GM12878 (cell line): ENCODE results near the gene GET3. TPM values are rescaled to one million over a fixed set of nuclear protein-coding genes. Genes with fewer than 3 reads are reported as not detected.

Experiments
- BACH1 ChIP-seq: fragments of 450-650 bp; IDR thresholded peaks from 2 replicates; pipeline ENCODE4 v1.6.1; 2017; ENCODE audit warnings: mild to moderate bottlenecking, borderline replicate concordance
- CHD2 ChIP-seq: IDR thresholded peaks from 2 replicates; pipeline ENCODE4 v1.6.1; 2011; ENCODE audit warnings: low read depth, low read length, improper control_type of control experiment, borderline replicate concordance
- CHD4 ChIP-seq: fragments of 200-600 bp; sonication (generic); IDR thresholded peaks from 2 replicates; pipeline ENCODE4 v1.6.1; 2016; ENCODE audit warnings: mild to moderate bottlenecking
- FOXK2 ChIP-seq: fragments of 450-650 bp; IDR thresholded peaks from 2 replicates; pipeline ENCODE4 v1.6.1; 2017; ENCODE audit warnings: mild to moderate bottlenecking, moderate library complexity
- GATAD2B ChIP-seq: fragments of 450-650 bp; conservative IDR thresholded peaks from 2 replicates; pipeline ENCODE4 v1.6.1; 2017; ENCODE audit warnings: low read depth, mild to moderate bottlenecking, moderate library complexity
- HCFC1 ChIP-seq: fragments of 150-350 bp; IDR thresholded peaks from 2 replicates; pipeline ENCODE4 v1.6.1; 2014; ENCODE audit warnings: low read length
- IKZF1 ChIP-seq: fragments of 450-650 bp; conservative IDR thresholded peaks from 2 replicates; pipeline ENCODE4 v1.6.1; 2017; ENCODE audit warnings: antibody characterized with exemption, mild to moderate bottlenecking
- IKZF2 ChIP-seq, 2 experiments: fragments of 450-650 bp; IDR thresholded peaks; 2 replicates each; pipeline ENCODE4 v1.6.1; 2017; ENCODE audit warnings: mild to moderate bottlenecking in 2 of 2, moderate library complexity in 2 of 2
- KLF5 ChIP-seq: fragments of 450-650 bp; IDR thresholded peaks from 2 replicates; pipeline ENCODE4 v1.6.1; 2014; ENCODE audit warnings: mild to moderate bottlenecking; ENCODE audit not compliant: partially characterized antibody
- MEF2B ChIP-seq: fragments of 450-650 bp; IDR thresholded peaks from 2 replicates; pipeline ENCODE4 v1.6.1; 2018; ENCODE audit warnings: mild to moderate bottlenecking, moderate library complexity; ENCODE audit not compliant: partially characterized antibody, poor library complexity, severe bottlenecking
- MYB ChIP-seq: fragments of 150-350 bp; IDR thresholded peaks from 2 replicates; pipeline ENCODE4 v1.6.1; 2014; ENCODE audit warnings: mild to moderate bottlenecking, low read depth, low read length, borderline replicate concordance
- NR2C2 ChIP-seq: IDR thresholded peaks from 2 replicates; pipeline ENCODE4 v1.6.1; 2011; ENCODE audit warnings: borderline replicate concordance, low read depth; ENCODE audit not compliant: control insufficient read depth, insufficient read length
- NR2F1 ChIP-seq: fragments of 450-650 bp; conservative IDR thresholded peaks from 2 replicates; pipeline ENCODE4 v1.6.1; 2017; ENCODE audit warnings: mild to moderate bottlenecking
- NRF1 ChIP-seq: conservative IDR thresholded peaks from 2 replicates; pipeline ENCODE4 v1.6.1; 2011; ENCODE audit warnings: mild to moderate bottlenecking, low read depth, low read length, improper control_type of control experiment
- POLR2A ChIP-seq: IDR thresholded peaks from 2 replicates; pipeline ENCODE4 v1.6.1; 2011; ENCODE audit warnings: low read depth, mild to moderate bottlenecking, low read length
- POLR2AphosphoS5 ChIP-seq: IDR thresholded peaks from 2 replicates; pipeline ENCODE4 v1.6.1; 2011; ENCODE audit warnings: mild to moderate bottlenecking, low read length, inconsistent platforms
- WRNIP1 ChIP-seq: IDR thresholded peaks from 2 replicates; pipeline ENCODE4 v1.6.1; 2011; ENCODE audit warnings: low read depth, low read length, improper control_type of control experiment, borderline replicate concordance
- YY1 ChIP-seq: IDR thresholded peaks from 2 replicates; pipeline ENCODE4 v1.6.1; 2011; ENCODE audit warnings: low read depth, mild to moderate bottlenecking, low read length
- ZNF207 ChIP-seq: fragments of 450-650 bp; IDR thresholded peaks from 2 replicates; pipeline ENCODE4 v1.6.1; 2014; ENCODE audit warnings: antibody characterized with exemption, mild to moderate bottlenecking, borderline replicate concordance
- polyA plus RNA-seq, 11 experiments: library from polyadenylated mRNA; depleted of rRNA in 4 of 11; unstranded in 6 of 11; stranded (reverse) in 5 of 11; fragments of >200 nt; fragmentation: Nextera tagmentation in 4 of 11; fragmentation: Illumina TruSeq in 1 of 11; extraction: Ambion mirVana in 4 of 11; extraction: Trizol in 1 of 11; gene quantifications; 1 replicate in 1 of 11; 2 replicates in 10 of 11; pipeline versions ENCODE4 v1.2.1 to v1.2.3, GENCODE V29; 2011 to 2016; ENCODE audit warnings: inconsistent platforms in 2 of 11, missing spikeins in 2 of 11, low read depth in 1 of 11
- total RNA-seq, 4 experiments: library from RNA; depleted of rRNA in 3 of 4; stranded (reverse); fragments of >200 nt in 3 of 4; fragmentation: Illumina TruSeq in 1 of 4; extraction: Trizol in 1 of 4; gene quantifications; 2 replicates each; pipeline versions ENCODE4 v1.2.1 to v1.2.3, GENCODE V29; 2013 to 2021
- TF ChIP-seq, protein P1 (sequence below): fragments of 450-650 bp; IDR thresholded peaks from 2 replicates; pipeline ENCODE4 v1.6.1; 2017; ENCODE audit warnings: mild to moderate bottlenecking, moderate library complexity
- TF ChIP-seq, protein P2 (sequence below), 3 experiments: IDR thresholded peaks in 2 of 3; conservative IDR thresholded peaks in 1 of 3; 2 replicates each; pipeline ENCODE4 v1.5.1; 2011; ENCODE audit warnings: low read depth in 3 of 3, low read length in 3 of 3, mild to moderate bottlenecking in 3 of 3, control low read depth in 2 of 3, moderate library complexity in 2 of 3, inconsistent platforms in 1 of 3, mixed read lengths in 1 of 3; ENCODE audit not compliant: control insufficient read depth in 2 of 3, insufficient read depth in 1 of 3; ENCODE audit errors: extremely low read depth in 1 of 3
- TF ChIP-seq, protein P3 (sequence below): fragments of 450-650 bp; IDR thresholded peaks from 2 replicates; pipeline ENCODE4 v1.6.1; 2017; ENCODE audit warnings: mild to moderate bottlenecking, low read depth, inconsistent platforms; ENCODE audit not compliant: poor library complexity, severe bottlenecking
- TF ChIP-seq, protein P4 (sequence below): IDR thresholded peaks from 2 replicates; pipeline ENCODE4 v1.6.1; 2011; ENCODE audit warnings: low read depth, mild to moderate bottlenecking, low read length, moderate library complexity, borderline replicate concordance; ENCODE audit errors: extremely low read depth

GET3 gene
- total and polyA plus RNA-seq, 10 of the 15 experiments (the other 5 are each of a cell fraction or from before 2014, with no cell fraction given) = 14.5 to 144 (median 97.2) TPM

DNA sequence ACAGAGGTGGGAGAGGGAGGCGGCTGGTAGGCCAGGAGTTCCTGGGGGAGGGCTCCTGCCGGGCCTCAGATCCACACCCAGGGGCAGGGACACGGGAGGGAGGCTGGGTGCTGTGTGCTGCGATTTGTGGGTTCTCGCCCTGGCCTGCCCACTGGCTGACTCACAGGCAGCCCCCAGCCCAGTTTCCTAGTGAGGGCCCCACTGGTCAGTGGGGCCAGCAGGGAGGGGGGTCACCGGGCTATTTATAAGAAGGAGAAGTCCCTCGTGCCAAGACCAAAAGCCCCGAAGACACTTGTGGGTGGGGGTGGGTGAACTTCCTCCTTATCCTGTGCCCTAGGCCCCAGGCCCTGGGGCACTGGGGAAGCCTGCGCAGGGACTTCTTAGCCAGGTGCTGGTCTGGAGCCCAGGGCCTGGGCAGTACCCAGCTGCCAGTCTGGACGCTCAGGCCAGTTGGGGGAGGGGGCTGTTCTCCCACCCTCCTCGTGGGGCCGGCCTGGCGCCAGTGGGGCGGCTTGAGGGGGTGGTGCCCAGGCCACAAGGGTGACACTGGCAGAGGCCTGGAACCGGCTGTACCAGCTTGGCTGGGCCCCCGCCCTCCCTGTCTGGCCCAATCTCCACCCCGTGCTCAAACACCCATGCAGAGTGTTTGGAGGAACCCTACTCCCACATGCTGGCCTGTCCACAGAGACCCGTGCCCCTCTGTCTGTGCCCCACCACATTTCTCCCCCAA, 49.0 kb downstream of the GET3 start (continued):
- TF ChIP-seq ZNF207 (no peak), MYB (no peak), KLF5 (no peak), CHD2 (no peak), IKZF2 (IDR thresholded peaks at IDR 0.05) (peak in 1 of 2 experiments; percentile 9; a peak in 2 of 4 replicates), HCFC1 (no peak), NR2C2 (no peak), WRNIP1 (no peak), FOXK2 (no peak), YY1 (peak; percentile 15; the same call in 1 of the 2 replicates), NRF1 (no peak), NR2F1 (peak; percentile 66; the same call in 1 of the 2 replicates), GATAD2B (peak; percentile 93), IKZF1 (peak; percentile 69), MEF2B (no peak), BACH1 (no peak), POLR2AphosphoS5 (no peak; the same call in 1 of the 2 replicates), POLR2A (peak; percentile 32; the same call in 1 of the 2 replicates), CHD4 (no peak)
- TF ChIP-seq, protein P1, sequence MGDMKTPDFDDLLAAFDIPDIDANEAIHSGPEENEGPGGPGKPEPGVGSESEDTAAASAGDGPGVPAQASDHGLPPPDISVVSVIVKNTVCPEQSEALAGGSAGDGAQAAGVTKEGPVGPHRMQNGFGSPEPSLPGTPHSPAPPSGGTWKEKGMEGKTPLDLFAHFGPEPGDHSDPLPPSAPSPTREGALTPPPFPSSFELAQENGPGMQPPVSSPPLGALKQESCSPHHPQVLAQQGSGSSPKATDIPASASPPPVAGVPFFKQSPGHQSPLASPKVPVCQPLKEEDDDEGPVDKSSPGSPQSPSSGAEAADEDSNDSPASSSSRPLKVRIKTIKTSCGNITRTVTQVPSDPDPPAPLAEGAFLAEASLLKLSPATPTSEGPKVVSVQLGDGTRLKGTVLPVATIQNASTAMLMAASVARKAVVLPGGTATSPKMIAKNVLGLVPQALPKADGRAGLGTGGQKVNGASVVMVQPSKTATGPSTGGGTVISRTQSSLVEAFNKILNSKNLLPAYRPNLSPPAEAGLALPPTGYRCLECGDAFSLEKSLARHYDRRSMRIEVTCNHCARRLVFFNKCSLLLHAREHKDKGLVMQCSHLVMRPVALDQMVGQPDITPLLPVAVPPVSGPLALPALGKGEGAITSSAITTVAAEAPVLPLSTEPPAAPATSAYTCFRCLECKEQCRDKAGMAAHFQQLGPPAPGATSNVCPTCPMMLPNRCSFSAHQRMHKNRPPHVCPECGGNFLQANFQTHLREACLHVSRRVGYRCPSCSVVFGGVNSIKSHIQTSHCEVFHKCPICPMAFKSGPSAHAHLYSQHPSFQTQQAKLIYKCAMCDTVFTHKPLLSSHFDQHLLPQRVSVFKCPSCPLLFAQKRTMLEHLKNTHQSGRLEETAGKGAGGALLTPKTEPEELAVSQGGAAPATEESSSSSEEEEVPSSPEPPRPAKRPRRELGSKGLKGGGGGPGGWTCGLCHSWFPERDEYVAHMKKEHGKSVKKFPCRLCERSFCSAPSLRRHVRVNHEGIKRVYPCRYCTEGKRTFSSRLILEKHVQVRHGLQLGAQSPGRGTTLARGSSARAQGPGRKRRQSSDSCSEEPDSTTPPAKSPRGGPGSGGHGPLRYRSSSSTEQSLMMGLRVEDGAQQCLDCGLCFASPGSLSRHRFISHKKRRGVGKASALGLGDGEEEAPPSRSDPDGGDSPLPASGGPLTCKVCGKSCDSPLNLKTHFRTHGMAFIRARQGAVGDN = peak; percentile 90
- TF ChIP-seq, protein P2, sequence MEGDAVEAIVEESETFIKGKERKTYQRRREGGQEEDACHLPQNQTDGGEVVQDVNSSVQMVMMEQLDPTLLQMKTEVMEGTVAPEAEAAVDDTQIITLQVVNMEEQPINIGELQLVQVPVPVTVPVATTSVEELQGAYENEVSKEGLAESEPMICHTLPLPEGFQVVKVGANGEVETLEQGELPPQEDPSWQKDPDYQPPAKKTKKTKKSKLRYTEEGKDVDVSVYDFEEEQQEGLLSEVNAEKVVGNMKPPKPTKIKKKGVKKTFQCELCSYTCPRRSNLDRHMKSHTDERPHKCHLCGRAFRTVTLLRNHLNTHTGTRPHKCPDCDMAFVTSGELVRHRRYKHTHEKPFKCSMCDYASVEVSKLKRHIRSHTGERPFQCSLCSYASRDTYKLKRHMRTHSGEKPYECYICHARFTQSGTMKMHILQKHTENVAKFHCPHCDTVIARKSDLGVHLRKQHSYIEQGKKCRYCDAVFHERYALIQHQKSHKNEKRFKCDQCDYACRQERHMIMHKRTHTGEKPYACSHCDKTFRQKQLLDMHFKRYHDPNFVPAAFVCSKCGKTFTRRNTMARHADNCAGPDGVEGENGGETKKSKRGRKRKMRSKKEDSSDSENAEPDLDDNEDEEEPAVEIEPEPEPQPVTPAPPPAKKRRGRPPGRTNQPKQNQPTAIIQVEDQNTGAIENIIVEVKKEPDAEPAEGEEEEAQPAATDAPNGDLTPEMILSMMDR (IDR thresholded peaks at IDR 0.05 in 2 of 3, conservative IDR thresholded peaks at IDR 0.05 in 1 of 3; ENCODE audit: control insufficient read depth in 2 of 3, extremely low read depth in 1 of 3, insufficient read depth in 1 of 3, low read depth in 3 of 3, low read length in 3 of 3) = no peak
- TF ChIP-seq, protein P3, sequence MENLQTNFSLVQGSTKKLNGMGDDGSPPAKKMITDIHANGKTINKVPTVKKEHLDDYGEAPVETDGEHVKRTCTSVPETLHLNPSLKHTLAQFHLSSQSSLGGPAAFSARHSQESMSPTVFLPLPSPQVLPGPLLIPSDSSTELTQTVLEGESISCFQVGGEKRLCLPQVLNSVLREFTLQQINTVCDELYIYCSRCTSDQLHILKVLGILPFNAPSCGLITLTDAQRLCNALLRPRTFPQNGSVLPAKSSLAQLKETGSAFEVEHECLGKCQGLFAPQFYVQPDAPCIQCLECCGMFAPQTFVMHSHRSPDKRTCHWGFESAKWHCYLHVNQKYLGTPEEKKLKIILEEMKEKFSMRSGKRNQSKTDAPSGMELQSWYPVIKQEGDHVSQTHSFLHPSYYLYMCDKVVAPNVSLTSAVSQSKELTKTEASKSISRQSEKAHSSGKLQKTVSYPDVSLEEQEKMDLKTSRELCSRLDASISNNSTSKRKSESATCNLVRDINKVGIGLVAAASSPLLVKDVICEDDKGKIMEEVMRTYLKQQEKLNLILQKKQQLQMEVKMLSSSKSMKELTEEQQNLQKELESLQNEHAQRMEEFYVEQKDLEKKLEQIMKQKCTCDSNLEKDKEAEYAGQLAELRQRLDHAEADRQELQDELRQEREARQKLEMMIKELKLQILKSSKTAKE = peak; percentile 22
- TF ChIP-seq, protein P4, sequence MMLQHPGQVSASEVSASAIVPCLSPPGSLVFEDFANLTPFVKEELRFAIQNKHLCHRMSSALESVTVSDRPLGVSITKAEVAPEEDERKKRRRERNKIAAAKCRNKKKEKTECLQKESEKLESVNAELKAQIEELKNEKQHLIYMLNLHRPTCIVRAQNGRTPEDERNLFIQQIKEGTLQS = no peak
